ENCODE results near the gene SH3GL2.

The SH3GL2 gene

DNA sequence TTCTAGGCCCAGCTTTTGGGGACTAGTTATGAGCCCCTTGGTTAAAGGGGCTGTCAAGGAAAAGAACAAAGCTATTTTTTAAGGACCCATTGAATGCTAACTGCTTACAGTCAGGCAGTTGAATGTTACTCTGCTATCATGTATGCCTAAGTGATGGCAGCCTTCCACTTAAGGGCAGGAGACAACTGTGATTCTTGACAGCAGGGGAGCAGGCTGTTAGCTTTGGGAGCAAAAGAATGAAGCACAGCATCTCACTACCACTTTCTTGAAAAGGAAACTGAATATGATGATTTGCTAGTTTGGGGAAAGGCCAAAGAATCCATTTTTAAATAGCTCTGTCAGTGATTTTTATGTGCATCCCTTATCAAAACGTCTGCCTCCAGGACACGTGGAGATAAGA is 221.6 kb downstream of the SH3GL2 start:
- TF ChIP-seq, protein P1, sequence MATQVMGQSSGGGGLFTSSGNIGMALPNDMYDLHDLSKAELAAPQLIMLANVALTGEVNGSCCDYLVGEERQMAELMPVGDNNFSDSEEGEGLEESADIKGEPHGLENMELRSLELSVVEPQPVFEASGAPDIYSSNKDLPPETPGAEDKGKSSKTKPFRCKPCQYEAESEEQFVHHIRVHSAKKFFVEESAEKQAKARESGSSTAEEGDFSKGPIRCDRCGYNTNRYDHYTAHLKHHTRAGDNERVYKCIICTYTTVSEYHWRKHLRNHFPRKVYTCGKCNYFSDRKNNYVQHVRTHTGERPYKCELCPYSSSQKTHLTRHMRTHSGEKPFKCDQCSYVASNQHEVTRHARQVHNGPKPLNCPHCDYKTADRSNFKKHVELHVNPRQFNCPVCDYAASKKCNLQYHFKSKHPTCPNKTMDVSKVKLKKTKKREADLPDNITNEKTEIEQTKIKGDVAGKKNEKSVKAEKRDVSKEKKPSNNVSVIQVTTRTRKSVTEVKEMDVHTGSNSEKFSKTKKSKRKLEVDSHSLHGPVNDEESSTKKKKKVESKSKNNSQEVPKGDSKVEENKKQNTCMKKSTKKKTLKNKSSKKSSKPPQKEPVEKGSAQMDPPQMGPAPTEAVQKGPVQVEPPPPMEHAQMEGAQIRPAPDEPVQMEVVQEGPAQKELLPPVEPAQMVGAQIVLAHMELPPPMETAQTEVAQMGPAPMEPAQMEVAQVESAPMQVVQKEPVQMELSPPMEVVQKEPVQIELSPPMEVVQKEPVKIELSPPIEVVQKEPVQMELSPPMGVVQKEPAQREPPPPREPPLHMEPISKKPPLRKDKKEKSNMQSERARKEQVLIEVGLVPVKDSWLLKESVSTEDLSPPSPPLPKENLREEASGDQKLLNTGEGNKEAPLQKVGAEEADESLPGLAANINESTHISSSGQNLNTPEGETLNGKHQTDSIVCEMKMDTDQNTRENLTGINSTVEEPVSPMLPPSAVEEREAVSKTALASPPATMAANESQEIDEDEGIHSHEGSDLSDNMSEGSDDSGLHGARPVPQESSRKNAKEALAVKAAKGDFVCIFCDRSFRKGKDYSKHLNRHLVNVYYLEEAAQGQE (IDR thresholded peaks at IDR 0.05; ENCODE audit: insufficient read depth in 1 of 2, low read depth in 2 of 2, low read length in 2 of 2) = no peak
- no peak for TF ChIP-seq SIN3A (IDR thresholded peaks at IDR 0.05; ENCODE audit: borderline replicate concordance, insufficient read depth, low read length)
- TF ChIP-seq POLR2AphosphoS5 (IDR thresholded peaks at IDR 0.05; ENCODE audit: low read depth, low read length) = no peak
- TF ChIP-seq TAF1 (IDR thresholded peaks at IDR 0.05; ENCODE audit: borderline replicate concordance, insufficient read depth, low read length) = no peak
- TF ChIP-seq FOXP2 (optimal IDR thresholded peaks at IDR 0.05; ENCODE audit: borderline replicate concordance, extremely low read depth, extremely low read length, insufficient read depth) = no peak

DNA sequence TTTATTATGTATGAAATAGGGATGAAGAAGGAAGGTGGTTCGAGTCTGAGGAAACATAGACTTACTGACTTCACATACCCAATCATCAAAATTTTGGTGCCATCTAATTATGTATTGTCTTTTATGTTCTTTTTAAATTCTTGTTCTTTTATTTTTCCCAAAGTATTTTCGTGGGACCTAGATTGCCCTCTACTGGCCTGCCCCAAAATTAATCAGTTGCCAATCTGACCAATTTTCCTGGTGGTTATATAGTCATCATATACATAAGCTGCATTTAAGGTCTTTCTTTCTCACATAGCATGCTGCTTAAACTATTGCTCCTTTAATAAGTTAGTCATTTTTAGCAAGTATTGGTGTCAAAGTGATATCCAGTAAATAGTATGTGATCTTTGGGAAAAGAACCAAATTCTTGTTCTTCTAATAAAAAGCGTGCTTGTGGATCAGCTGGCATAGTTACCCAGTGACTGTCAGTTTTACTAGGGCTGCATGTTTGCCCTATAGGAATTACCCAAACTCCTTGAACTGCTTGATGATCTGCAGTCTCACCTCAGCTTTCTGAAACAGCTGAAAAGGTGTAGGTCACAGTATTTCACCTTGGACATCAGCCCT is 223.5 kb downstream of the SH3GL2 start:
- TF ChIP-seq POLR2AphosphoS5 (IDR thresholded peaks at IDR 0.05; ENCODE audit: low read depth, low read length) = no peak
- TF ChIP-seq TAF1 (IDR thresholded peaks at IDR 0.05; ENCODE audit: borderline replicate concordance, insufficient read depth, low read length) = no peak

DNA sequence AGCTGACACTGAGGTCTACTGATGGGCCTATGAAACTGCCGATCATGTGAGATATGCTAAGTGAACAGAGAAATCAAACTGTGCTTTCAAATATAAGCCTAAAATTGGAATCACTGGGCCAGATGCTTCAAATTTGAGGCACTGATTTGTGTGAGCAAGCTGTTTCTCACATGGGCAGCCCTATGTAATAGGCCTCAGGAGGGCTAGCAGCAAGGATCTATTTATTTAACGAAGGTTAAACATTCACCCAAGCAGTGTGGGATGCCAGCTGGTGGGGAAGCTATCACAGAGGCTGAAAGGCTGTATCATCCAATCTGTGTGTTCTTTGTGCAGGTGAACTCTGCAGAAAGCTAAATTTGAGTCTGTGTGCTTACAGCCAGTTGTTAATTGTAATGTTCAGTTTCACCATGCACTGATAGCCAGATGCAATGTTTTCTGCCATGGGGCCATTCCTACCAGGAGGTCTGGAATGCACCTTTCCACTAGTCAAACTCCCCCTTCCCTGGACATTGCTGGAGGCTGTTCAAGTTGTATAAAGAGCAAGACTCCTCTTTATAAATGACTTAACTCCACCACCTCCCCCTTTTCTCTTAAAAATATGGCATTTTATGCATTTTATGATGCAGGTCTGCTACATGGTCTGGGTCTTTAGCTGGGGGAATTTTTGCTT is 228.9 kb downstream of the SH3GL2 start:
- no peak for TF ChIP-seq FOXP2 (optimal IDR thresholded peaks at IDR 0.05; ENCODE audit: borderline replicate concordance, extremely low read depth, extremely low read length, insufficient read depth)
- no peak for TF ChIP-seq TAF1 (IDR thresholded peaks at IDR 0.05; ENCODE audit: borderline replicate concordance, insufficient read depth, low read length)
- TF ChIP-seq, protein P1 (IDR thresholded peaks at IDR 0.05; ENCODE audit: insufficient read depth in 1 of 2, low read depth in 2 of 2, low read length in 2 of 2) = no peak
- no peak for TF ChIP-seq POLR2AphosphoS5 (IDR thresholded peaks at IDR 0.05; ENCODE audit: low read depth, low read length)
- TF ChIP-seq SIN3A (IDR thresholded peaks at IDR 0.05; ENCODE audit: borderline replicate concordance, insufficient read depth, low read length) = no peak

DNA sequence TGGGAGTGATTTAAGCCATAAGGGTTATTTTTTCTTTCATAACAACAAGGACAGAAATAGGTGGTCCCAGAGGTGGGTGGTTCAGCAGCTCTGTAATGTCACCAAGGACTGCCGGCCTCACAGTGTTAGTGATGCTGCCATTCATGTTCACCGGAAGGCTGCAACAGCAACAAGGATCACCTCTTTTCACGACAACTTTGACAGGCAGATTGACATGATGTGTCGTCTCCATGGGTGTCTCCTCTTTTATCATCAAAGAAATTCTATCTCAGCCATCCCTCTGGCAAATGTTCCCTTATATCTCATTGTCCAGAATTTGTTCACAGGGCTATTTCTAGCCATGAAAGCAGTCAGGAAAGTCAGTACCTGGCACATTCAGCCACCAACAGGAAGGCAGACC is 231.5 kb downstream of the SH3GL2 start:
- TF ChIP-seq FOXP2 (optimal IDR thresholded peaks at IDR 0.05; ENCODE audit: borderline replicate concordance, extremely low read depth, extremely low read length, insufficient read depth) (no peak), POLR2AphosphoS5 (IDR thresholded peaks at IDR 0.05; ENCODE audit: low read depth, low read length) (no peak)

DNA sequence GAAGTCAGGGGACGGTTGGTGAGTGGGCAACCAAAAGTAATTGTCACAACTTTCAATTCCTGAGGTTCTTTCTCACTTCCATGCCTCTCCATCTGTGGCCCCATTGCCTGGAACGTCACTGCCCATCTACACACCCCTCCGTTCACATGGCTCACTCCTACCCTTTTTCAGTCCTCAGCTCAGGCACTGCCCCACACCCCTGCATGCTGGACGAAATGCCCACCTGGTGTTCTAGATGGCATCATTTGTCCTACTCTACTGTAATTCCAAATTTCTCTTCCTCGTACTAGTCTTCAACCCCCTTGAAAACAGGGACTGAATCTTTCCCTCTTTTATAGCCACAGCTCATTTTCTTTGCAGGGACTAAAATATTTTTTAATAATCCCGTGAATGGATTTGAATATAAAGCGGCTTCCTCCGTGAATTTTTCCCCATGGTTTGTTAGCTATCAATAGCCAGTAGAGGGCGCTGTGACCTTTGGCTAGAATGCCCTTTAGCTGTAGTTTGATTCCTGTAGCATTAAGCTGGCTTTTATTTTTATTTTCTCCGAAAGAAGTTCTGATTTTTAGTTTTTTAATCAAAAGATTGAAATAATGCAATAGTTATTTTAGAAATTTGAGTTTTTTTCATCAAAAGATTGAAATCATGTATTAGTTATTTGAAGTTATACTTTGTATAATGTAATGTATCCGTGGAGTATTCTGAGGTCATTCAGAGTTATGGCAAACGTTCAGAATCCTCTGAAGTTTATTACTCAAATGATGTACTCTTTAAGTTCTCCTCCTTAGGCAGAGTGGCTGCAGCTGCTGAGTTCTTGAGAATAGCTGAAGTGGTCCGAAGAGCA is 232.1 kb downstream of the SH3GL2 start:
- TF ChIP-seq, protein P1 (IDR thresholded peaks at IDR 0.05; ENCODE audit: insufficient read depth in 1 of 2, low read depth in 2 of 2, low read length in 2 of 2) = no peak
- TF ChIP-seq POLR2AphosphoS5 (IDR thresholded peaks at IDR 0.05; ENCODE audit: low read depth, low read length) (no peak), TAF1 (IDR thresholded peaks at IDR 0.05; ENCODE audit: borderline replicate concordance, insufficient read depth, low read length) (no peak), SIN3A (IDR thresholded peaks at IDR 0.05; ENCODE audit: borderline replicate concordance, insufficient read depth, low read length) (no peak), FOXP2 (optimal IDR thresholded peaks at IDR 0.05; ENCODE audit: borderline replicate concordance, extremely low read depth, extremely low read length, insufficient read depth) (no peak)

DNA sequence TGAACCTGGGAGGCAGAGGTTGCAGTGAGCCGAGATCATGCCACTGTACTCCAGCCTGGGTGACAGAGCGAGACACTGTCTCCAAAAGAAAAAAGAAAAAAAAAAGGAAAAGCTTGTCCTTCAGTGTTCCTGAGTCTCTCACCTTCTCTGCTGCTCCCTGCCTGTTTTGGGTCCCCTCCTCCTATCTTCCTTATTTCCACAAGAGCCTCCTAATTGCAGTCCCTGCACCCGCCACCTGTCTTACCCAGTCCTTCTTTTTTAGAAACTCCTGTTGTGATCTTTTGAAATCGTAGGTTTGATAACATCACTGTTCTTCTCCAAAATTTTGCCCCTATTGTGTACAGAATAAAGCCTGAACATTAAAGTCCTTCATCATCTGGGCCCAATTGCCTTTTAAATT is 234.9 kb downstream of the SH3GL2 start:
- TF ChIP-seq, protein P1 (IDR thresholded peaks at IDR 0.05; ENCODE audit: insufficient read depth in 1 of 2, low read depth in 2 of 2, low read length in 2 of 2) = no peak
- TF ChIP-seq TAF1 (IDR thresholded peaks at IDR 0.05; ENCODE audit: borderline replicate concordance, insufficient read depth, low read length) (no peak), POLR2AphosphoS5 (IDR thresholded peaks at IDR 0.05; ENCODE audit: low read depth, low read length) (no peak)

Data from PFSK-1 (cell line).